AG10803 (cell line): ENCODE results near the gene GSE1.

ENCODE experiments used
- DNase-seq: peaks from one replicate; pipeline ENCODE4 v3.0.0; 2010; ENCODE audit warnings: low read depth
- H3K4me3 ChIP-seq: 2 replicates; pipeline ENCODE4 v1.5.1; 2011; ENCODE audit warnings: mild to moderate bottlenecking, low read length, control low read depth
- CTCF ChIP-seq: conservative IDR thresholded peaks from 2 replicates; pipeline ENCODE4 v1.5.1; 2011; ENCODE audit warnings: mild to moderate bottlenecking, low read length, control low read depth, inconsistent platforms

GSE1 gene

GRCh38 chr16:85621698-85622428 lies 8.7 kb downstream of the GSE1 start:
- TF ChIP-seq CTCF, result no peak
- DNase-seq, result no peak
- H3K4me3 ChIP-seq, result no peak overlapping the region

GRCh38 chr16:85622683-85623082 lies 9.6 kb downstream of the GSE1 start:
- H3K4me3 ChIP-seq, result no peak overlapping the region
- TF ChIP-seq CTCF, result no peak
- DNase-seq, result no peak

GRCh38 chr16:85623250-85623649 lies 10.1 kb downstream of the GSE1 start:
- no peak for TF ChIP-seq CTCF
- no peak overlapping the region for H3K4me3 ChIP-seq
- no peak for DNase-seq

- no peak for DNase-seq
- H3K4me3 ChIP-seq, result no peak overlapping the region
- no peak for TF ChIP-seq CTCF
Observed at GRCh38 chr16:85623997-85624601, 11.0 kb downstream of the GSE1 start.

GRCh38 chr16:85624646-85625045 lies 11.5 kb downstream of the GSE1 start:
- no peak for TF ChIP-seq CTCF
- H3K4me3 ChIP-seq, result no peak overlapping the region
- DNase-seq, result no peak

- TF ChIP-seq CTCF, result no peak
- DNase-seq, result no peak
- no peak overlapping the region for H3K4me3 ChIP-seq
Observed at GRCh38 chr16:85625053-85625452, 11.9 kb downstream of the GSE1 start.

GRCh38 chr16:85625485-85626117 lies 12.5 kb downstream of the GSE1 start:
- no peak for DNase-seq
- H3K4me3 ChIP-seq, result no peak overlapping the region

More at GRCh38 chr16:85625485-85626117, 12.5 kb downstream of the GSE1 start:
- no peak for TF ChIP-seq CTCF
